Measurements from ENCODE around the gene TCEAL8.

DNA sequence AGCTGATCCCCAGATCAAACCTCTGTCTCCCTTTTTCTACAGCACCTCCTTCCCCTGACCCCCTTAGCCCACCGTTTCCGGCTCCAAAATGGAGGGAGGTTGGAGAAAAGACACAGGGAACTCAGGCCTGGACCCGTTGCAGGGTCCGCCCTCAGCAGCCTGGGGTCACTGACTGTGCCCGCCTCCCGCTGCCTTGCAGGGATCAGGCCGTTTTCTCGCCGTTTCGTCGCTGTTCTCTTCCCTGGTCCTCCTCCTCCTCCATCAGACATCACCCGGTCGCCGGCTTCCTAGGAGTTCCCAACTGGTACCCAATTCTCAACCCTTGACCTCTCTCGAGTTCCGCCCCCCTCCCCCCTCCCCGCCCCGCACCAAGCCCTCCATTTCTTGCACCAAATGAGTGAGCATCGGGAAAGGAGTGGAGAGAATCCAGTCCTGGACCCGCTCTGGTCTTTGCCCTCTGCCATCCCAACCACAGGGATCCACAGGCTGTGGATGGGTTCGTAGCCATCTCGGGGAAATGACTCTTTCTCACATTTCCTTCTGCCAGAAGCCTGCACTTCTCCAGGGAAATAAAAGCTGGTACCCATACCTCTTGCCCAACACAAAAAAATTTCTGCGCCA, 21.1 kb upstream of the TCEAL8 start:
- TF ChIP-seq, protein P1, sequence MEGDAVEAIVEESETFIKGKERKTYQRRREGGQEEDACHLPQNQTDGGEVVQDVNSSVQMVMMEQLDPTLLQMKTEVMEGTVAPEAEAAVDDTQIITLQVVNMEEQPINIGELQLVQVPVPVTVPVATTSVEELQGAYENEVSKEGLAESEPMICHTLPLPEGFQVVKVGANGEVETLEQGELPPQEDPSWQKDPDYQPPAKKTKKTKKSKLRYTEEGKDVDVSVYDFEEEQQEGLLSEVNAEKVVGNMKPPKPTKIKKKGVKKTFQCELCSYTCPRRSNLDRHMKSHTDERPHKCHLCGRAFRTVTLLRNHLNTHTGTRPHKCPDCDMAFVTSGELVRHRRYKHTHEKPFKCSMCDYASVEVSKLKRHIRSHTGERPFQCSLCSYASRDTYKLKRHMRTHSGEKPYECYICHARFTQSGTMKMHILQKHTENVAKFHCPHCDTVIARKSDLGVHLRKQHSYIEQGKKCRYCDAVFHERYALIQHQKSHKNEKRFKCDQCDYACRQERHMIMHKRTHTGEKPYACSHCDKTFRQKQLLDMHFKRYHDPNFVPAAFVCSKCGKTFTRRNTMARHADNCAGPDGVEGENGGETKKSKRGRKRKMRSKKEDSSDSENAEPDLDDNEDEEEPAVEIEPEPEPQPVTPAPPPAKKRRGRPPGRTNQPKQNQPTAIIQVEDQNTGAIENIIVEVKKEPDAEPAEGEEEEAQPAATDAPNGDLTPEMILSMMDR (IDR thresholded peaks at IDR 0.05), result no peak
- no peak for TF ChIP-seq POLR2A (IDR thresholded peaks at IDR 0.05)
- TF ChIP-seq POLR2AphosphoS5 (IDR thresholded peaks at IDR 0.05), result no peak

Data from stomach (tissue), 4 donors.